NCI-H524 (cell line): ENCODE measurements around the gene PMF1.
A peak's percentile ranks its signal among the peaks of the same experiment; 100 is the strongest.

ENCODE experiments used
- DNase-seq, 2 experiments: peaks; one replicate each; lab custom pipeline; 2025; lab: John Stamatoyannopoulos, UW

PMF1 gene

DNA sequence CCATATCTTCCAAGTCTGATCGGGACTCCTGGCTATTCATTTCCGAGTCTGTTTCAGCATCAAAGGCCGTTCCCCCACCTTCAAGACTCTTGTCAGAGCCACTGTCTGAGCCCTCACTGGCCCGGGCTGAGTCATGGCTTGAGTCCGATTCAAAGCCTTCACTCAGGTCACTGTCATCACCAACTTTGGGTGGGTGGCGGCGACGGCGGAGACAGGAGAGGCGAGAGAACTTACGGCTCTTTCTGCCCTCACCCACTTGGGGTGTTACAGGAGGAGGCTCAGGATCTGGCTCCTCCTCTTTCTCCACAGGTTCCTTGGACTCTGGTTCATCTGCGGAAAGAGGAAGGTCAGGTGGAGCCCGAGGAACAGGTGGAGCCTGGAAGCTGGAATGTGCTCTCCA is 53.2 kb downstream of the PMF1 start:
- no peak for DNase-seq

DNA sequence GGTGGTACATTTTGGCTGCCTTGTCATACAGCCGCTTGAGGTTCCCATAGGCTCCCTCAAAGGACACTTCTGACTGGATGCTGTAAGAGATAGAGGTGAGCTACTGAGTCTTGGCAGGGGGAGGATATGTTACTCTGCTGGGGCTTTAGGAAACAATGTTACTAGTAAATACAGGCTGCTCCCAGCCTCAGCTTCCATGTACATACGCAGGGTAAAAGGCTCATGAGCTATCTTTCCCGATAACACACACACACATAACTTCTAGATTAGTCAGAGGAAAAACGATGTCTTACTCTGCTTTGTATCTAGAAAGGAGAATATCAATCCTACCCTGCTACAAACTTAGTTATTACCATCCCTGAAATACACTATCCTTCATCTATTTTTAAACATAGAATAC is 55.5 kb downstream of the PMF1 start:
- DNase-seq, result no peak

DNA sequence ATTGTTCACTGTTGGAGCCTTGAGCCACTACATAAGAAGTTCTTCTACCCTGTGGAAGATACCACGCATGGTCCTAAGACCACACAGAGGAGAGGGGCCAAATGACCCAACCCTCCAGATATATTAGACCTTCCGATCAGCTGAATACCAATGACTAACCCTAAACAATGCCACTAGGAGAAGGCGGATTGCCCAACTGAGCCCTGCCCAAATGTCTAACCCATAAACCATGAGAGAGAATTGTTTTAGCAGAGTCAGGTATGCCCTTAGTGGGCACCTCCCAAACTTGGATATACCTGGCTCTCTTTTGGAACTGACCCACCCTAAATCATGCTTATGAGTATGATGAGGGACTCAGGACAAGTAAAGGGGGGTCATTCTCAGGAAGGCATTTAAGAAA is 57.5 kb downstream of the PMF1 start:
- no peak for DNase-seq

DNA sequence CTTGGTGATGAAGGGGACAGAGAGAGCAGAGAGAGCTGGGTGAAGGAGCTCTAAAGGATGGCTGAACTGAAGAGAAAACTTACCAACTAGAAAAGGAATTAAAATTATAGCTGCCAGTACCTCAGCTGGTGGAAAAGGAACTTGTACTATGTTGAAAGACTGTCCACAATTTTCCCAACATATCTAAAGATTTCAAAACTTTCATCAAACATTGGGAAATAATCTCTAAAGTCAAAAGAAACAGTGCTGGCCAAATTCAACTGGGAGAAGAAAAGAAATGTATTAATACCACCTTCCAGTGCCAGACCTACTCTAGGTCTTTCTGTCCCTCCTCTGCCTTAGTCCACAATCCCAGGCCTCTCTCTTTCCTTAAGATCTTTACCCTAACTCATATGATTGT is 63.7 kb downstream of the PMF1 start:
- no peak for DNase-seq

DNA sequence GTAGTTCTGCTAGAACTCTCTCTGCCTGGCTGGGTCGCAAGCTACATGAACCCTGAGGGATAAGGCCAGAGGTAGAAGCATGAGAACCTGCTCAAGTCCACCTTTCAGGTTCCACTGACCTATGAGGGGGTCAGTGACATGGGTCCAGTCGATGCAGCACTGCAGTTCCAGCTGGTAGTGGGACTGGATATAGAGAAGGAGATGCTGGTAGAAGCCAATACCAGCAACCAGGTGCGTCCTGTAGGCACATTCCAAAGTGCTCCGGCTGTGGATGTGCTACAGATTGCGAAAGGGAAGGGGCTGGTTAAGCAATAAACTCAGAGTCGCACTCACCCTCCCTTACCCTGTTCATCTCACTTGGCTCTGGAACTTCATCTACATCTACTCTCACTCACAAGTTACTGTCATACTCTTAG is 64.2 kb downstream of the PMF1 start:
- DNase-seq, result no peak

DNA sequence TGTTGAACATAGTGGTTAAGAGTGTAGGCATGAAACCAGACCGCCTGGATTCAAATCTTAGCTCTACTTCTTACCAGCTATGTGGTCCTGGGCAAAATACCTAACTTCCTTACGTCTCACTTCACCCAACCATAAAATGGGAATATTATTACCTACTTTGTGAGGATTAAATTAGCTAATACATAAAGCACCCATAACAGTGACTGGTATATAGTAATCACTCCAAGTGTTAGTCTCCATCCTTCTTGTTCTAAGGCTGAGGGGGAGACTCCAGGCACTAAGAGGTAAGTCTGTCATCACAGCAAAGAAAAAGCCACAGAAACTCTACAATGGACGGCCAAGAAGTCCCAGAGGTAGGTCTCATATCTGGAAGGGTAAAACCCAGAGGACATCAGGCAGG is 67.0 kb downstream of the PMF1 start:
- no peak for DNase-seq

DNA sequence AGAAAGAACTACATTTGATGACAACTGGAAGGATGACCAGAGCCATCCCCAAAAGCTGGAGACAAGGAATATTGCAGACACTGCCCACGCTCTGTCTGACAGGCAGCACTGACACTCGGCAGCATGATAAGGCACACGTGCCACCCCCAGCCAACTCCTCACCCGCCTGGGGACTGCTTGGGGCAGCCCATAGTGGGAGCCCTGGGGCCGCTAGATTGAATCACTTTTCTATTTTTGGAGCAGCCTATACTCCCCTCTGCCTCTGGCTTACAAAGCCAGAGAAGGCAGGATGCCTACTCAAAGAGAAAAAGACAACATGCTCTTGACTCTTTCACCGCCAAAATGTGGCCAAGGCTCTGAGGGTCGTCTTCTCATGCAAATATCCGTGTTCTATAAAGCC is 68.5 kb downstream of the PMF1 start:
- no peak for DNase-seq

DNA sequence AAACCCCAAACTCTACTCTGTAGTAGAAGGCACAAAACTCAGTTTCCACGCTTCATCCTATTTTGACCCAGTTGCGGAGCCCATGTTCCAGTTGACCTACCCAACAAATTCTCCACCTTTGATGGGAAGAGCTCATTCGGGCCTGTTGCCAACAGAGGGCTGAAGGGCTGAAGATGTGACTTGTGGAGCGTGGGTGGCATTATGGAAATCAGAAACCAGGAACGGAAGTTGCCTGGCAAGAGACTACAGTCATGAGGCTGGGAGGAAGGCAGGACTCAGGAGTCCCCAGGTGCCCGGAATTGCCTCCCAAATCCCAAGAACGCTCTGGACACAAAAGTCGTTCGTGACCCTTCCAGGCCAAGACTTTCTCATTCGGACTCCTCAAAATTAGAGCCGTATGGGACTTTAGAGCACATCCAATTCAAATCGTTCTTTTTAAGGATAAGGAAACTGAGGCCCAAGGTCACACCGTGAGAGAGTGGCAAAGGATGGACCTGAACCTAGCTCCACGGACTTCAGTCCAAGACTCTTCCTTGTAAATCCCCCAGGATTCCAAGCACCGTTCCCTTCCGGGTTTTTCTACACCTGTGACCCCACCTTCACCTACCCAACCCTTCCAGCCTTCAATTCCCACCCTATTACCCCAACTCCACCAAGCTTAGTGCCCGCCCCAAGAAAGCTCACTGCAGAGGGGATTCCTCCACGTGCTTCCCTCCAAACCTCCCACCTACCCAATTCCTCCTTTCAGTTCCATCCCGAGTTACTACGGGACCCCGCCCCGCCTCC is 69.1 kb downstream of the PMF1 start:
- DNase-seq, result peak in 1 of 2 experiments; percentile 21

DNA sequence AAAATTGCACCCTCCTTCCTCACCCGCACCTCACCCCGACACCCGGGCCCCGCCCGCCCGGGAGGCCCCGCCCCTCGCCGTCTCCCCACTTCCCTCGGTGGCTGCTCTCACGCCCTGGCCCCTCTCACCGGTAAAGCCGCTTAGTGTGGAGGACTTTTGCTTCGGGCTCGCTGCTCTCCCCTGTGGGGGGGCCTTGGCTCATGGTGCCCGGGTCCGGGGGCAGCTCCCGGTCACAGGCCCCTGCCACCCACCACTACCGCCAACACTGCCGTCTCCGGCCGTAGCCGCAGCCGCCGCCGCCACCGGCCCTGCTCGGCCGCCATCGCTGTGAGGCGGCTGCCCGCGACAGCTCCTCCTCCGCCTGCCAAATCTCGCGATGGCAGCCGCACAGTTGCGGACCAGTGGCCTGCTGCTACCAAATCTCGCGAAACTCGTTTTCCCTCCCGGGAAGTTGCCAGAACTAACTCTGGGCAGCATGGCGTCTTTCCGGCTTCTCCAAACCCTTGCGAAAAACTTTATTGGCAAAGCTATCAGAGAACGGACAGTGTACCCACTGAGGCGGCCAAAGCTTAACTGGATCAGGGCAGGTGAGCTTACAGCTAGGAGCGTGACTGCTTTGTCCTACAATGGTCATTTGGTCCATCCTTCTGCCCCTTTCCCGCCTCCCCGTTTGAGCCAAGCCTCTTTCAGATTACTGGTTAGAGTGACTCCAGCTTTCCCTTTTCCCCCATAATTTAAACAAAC is 69.8 kb downstream of the PMF1 start, which contains the start of gene SMG5:
TSS of gene SMG5 (minus strand) at position 347 of the 744 bp plus-strand sequence. CDS start at position 202, 145 bp downstream.
- DNase-seq, result peak; percentile 95 to 97

DNA sequence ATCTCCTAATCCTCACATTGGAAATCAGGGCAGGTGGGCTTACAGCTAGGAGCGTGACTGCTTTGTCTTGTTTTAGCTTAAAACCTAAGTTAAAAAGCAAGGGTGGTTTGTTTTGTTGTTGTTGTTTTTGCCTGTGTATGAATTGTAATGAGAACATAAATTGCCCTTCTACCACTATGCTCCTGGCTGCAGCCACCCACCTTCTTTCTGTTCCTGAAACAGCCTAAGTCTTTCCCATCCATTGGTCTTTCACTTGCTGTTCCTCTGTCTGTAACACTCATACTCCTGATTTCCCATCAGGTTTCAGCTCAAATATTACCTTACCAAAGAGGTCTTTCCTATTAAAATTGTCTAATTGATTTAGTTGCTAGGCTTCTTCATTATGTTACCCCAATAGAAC is 70.7 kb downstream of the PMF1 start:
- DNase-seq, result no peak

DNA sequence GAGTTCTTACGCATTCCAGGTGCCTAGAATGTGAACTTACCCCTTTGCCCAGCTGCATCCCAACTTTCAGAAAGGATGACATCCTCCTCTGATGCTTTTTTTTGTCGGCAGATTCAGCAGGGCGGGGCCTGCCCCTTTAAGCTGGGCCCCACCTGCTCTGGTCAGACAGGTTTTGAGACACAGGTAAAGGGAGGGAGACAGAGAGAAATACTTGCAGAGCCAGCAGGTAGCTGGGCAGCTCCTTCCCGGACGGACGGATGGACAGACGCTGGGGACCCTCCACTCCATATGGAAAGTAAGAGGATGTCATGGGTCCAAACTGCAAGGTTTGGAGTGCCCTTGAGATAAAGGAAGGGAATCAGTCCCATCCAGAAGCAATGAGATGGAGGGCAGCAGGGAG is 71.3 kb downstream of the PMF1 start, which contains the start of gene TMEM79:
TSS of gene TMEM79 (plus strand) at position 214 of the 400 bp plus-strand sequence. CDS start 902 bp downstream, outside the sequence.
- no peak for DNase-seq

DNA sequence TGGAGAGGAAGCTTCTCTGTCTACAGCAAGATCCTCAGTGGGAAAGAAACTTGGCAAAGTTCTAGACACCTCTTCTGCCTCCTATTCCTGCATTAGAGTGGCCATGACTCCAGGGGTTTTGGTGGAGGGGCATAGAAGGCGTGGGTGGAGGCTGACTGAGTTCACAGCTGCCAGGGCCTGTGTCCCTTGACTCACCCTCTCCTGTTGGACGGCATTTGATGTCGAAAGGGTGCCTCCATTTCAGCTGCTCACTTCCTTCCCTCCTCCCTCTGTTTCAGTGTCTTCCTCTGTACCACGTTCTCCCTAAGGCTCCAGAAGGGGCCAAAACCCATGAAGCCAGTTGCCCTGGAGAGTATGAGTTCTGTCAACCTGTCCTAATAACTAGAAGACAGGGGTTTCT is 72.0 kb downstream of the PMF1 start:
- DNase-seq, result no peak

DNA sequence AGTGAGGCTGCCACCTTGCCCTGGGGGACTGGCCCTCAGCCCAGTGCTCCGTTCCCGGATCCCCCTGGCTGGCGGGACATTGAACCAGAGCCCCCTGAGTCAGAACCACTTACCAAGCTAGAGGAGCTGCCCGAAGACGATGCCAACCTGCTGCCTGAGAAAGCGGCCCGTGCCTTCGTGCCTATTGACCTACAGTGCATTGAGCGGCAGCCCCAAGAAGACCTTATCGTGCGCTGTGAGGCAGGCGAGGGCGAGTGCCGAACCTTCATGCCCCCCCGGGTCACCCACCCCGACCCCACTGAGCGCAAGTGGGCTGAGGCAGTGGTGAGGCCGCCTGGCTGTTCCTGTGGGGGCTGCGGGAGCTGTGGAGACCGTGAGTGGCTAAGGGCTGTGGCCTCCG is 72.6 kb downstream of the PMF1 start:
- no peak for DNase-seq

DNA sequence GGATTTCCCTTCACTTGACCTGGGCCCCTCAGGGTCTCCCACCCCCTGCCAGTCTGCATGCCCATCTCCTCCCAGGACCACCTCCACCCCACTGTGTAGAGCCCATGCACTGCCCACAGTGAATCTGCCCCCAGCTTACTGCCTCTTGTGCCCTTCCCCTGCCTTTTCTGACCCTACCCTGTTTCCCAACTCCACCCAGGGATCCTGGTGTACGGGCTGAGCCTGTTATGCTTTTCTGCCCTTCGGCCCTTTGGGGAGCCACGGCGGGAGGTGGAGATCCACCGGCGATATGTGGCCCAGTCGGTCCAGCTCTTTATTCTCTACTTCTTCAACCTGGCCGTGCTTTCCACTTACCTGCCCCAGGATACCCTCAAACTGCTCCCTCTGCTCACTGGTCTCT is 73.3 kb downstream of the PMF1 start:
- DNase-seq, result no peak
